ENCODE measurements around the gene JAML.
"Not testable (repeated sequence)": the region's sequence is repeated elsewhere in the genome, so short reads cannot be mapped to it uniquely, and the experiment has no call there.

The JAML gene

GRCh38 chr11:118192817-118193216 lies 32.0 kb downstream of the JAML start:
- not testable (repeated sequence) for DNase-seq

DNA sequence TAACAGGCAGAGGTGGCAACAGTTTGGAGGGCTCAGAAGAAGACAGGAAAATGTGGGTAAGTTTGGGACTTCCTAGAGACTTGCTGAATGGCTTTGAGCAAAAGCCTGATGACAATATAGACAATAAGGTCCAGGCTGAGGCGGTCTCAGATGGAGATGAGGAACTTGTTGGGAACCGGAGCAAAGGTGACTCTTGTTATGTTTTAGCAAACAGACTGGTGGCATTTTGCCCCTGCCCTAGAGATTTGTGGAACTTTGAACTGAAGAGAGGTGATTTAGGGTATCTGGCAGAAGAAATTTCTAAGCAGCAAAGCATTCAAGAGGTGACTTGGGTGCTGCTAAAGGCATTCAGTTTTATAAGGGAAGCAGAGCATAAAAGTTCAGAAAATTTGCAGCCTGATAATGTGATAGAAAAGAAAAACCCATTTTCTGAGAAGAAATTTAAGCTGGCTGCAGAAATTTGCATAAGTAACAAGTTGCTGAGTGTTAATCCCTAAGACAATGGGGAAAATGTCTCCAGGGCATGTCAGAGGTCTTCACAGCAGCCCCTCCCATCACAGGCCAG lies 33.8 kb downstream of the JAML start:
- not testable (repeated sequence) for DNase-seq

GRCh38 chr11:118186346-118187107 lies 38.3 kb downstream of the JAML start:
- peak; percentile 85 for DNase-seq

- peak; percentile 87 for DNase-seq
Observed at GRCh38 chr11:118184784-118185579, 39.8 kb downstream of the JAML start.

DNA sequence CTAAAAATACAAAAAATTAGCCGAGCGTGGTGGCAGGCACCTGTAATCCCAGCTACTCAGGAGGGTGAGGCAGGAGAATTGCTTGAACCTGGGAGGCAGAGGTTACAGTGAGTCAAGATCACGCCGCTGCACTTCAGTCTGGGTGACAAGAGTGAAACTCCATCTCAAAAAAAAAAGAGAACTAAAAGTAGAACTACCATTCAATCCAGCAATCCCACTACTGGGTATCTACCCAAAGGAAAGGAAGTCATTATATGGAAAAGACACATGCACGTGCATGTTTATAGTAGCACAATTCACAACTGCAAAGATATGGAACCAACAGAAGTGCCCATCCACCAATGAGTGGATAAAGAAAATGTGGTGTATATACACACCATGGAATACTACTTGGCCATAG lies 41.1 kb downstream of the JAML start:
- peak; percentile 80 for DNase-seq

DNA sequence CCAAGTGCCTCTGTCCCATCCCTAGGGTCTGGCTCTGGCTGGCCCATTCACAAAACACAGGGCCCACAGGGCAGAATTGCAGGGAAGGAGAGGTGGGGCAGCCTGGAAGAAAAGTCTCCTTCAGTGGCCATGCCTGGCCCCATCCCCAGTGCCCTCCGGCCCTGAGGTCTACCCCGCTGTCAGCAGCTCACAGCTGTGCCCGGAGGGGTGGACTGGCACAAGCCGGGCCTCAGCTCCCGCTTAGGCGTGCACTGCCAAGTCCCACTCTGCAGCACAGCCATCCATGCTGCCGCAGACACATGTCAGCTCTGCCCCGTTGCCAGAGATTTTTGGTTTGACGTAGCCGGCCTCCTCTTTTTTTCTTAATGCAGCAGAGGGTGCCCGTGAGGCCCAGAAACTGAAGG lies 44.5 kb downstream of the JAML start:
- no peak for DNase-seq

GRCh38 chr11:118176778-118177134 lies 48.1 kb downstream of the JAML start:
- DNase-seq, result no peak

GRCh38 chr11:118175993-118176777 lies 48.6 kb downstream of the JAML start, which contains the start of gene SCN2B:
SCN2B (minus strand) TSS chr11:118176639; CDS start chr11:118176431, 208 bp downstream.
- no peak for DNase-seq

- DNase-seq, result peak; percentile 37
Observed at GRCh38 chr11:118175031-118175992, 49.5 kb downstream of the JAML start.

GRCh38 chr11:118174006-118174567 lies 50.7 kb downstream of the JAML start:
- DNase-seq, result no peak

- DNase-seq, result no peak
Observed at GRCh38 chr11:118172356-118172755, 52.5 kb downstream of the JAML start.

DNA sequence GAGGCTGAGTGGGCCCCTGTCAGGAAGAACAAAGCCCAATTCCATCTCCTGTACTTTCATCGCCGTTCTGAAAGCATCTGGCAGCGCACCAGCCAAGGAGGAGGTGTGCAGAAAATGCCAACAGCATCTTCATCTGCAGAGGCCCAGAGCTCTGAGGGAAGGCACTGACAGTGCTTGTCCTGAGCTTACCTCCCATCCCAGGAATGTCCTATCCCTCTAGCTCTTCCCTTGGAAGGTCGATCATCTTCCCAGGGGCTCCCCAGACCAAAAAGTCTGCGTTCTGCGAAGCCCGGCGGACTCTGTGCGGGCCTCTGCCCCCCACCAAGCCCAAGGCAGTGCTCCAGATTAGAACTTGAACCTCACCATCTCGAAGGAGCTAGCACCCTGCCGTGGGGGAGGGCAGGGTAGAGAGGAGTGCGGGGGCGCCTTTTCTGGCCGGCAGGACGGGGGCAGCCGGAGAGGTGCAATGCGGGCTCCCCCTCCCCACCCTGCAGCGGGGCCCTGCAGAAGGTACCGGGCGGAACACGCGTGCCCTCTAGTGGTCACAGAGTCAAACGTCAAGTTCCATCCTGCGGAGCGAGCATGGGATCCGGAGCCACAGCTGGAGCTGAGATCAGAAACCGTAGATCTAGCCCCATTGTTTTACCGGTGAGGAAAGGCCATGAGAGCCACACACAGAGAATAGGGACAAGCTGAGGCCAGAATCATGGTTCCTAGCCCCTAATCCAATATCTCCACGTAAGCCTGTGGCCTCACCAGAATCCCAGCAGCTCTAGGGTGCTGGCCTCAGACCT lies 53.3 kb downstream of the JAML start:
- peak; percentile 38 for DNase-seq

GRCh38 chr11:118170882-118171268 lies 53.9 kb downstream of the JAML start:
- no peak for DNase-seq

DNA sequence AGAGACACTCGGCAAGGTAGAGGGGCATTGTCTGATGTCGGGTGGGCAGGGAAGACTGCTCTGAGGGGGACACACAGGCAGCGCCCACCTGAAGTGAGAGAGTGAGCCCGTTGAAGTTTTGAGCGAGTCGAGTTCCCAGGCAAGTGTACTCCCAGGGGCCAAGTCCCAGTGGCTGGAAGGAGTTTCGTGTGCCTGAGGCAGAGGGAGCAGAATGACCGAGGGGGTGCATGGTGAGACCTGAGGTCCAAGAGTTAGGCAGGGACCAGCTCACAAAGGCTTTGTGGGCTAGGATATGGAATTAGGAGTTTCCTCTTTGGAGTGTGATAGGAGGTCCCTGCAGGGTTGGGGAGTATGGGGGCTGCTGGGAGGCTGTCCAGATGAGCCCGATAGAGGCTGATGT lies 54.6 kb downstream of the JAML start:
- no peak for DNase-seq

GRCh38 chr11:118169300-118170140 lies 55.3 kb downstream of the JAML start:
- DNase-seq, result no peak

- DNase-seq, result no peak
Observed at GRCh38 chr11:118168751-118169150, 56.1 kb downstream of the JAML start.

DNA sequence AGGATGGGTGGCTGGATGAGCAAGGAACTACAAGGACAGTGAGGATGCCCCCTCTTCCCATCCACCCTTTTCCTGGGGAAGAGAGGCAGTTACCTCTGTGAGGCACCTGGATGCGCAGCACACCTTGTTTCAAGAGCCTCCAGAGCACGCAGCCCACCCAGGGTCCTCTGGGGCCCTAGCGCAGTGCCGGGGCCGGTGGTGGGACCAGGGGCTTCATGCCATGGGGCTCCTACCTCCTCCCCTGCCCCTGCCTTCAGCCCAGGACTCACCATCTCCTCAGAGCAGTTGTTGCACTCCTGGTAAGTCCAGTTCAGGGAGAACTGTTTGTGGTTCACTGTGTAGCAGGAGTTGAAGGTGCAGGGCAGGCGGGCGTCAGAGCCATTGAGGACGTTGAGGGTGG lies 56.5 kb downstream of the JAML start:
- DNase-seq, result no peak

GRCh38 chr11:118167906-118168305 lies 56.9 kb downstream of the JAML start:
- DNase-seq, result no peak

DNA sequence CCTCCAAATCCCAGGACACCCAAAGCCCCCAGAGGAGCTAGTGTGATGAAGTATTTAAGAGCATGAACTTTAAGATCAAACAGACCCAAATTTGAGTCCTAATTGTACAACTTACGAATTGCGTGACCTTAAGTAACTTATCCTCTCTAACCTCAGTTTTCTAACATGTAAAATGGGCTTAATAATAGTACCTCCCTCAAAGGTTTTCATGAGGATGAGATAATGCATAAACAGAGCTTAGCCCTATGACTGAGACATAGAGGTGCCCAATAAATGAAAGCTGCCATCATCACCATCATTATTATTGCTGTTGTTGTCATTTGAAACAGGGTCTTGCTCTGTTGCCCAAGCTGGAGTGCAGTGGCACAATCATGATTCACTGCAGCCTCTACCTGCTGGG lies 57.6 kb downstream of the JAML start:
- DNase-seq, result no peak

GRCh38 chr11:118166641-118167040 lies 58.2 kb downstream of the JAML start:
- DNase-seq, result no peak

Measured in MV-4-11 (cell line).